ENCODE measurements around the gene ECT2.
"Not testable (repeated sequence)": the region's sequence is repeated elsewhere in the genome, so short reads cannot be mapped to it uniquely, and the experiment has no call there.

Gene ECT2

GRCh38 chr3:172866726-172867350, 116.3 kb downstream of the ECT2 start:
- DNase-seq (ENCODE audit: low read depth) = not testable (repeated sequence)

GRCh38 chr3:172868582-172869200, 118.2 kb downstream of the ECT2 start:
- DNase-seq (ENCODE audit: low read depth) = no peak

- DNase-seq (ENCODE audit: low read depth) = no peak
Measured at GRCh38 chr3:172869368-172869771, 118.8 kb downstream of the ECT2 start.

- no peak for DNase-seq (ENCODE audit: low read depth)
Measured at GRCh38 chr3:172869784-172870518, 119.4 kb downstream of the ECT2 start.

All from activated T-cell treated with anti-CD3 and anti-CD28 coated beads for 48 hours (primary cell).